ENCODE measurements around the gene SLC45A2. TPM values are rescaled to one million over a fixed set of nuclear protein-coding genes. Genes with fewer than 3 reads are reported as not detected.

SLC45A2 gene
- total and polyA plus RNA-seq, 9 of the 15 experiments (the other 6 are each of a cell fraction or from before 2014, with no cell fraction given), result 0.03 to 0.29 (median 0.14) TPM; not detected in 4

GRCh38 chr5:33995865-33996264 is 11.4 kb upstream of the SLC45A2 start (continued):
- TF ChIP-seq CHD4 (IDR thresholded peaks at IDR 0.05; ENCODE audit: insufficient read depth, insufficient replicate concordance, low read depth, low read length, poor library complexity, severe bottlenecking) (no peak), YBX1 (IDR thresholded peaks at IDR 0.05) (no peak), ZNF584 (CRISPR knock-in tag; IDR thresholded peaks at IDR 0.05; ENCODE audit: low read depth) (no peak), POLR3A (IDR thresholded peaks at IDR 0.05; ENCODE audit: borderline replicate concordance, extremely low read depth, insufficient read depth, insufficient read length) (no peak)

- H3K4me3 ChIP-seq, result no peak overlapping the region
- no peak overlapping the region for H2AFZ ChIP-seq (ENCODE audit: low read depth, low read length)
- POLR2A ChIA-PET, result no interaction called here
- no peaks in the 10 kb centered on the region for H3K4me1 ChIP-seq (replicated peaks in 1 of 2; ENCODE audit: control insufficient read depth in 2 of 2, insufficient read depth in 2 of 2, low read length in 2 of 2)
- ATAC-seq, result peak; percentile 86
- FAIRE-seq, result no peak
- H4K20me1 ChIP-seq (replicated peaks; ENCODE audit: control insufficient read depth, insufficient read depth, low read length), result no peaks in the 10 kb centered on the region
- no peaks in the 10 kb centered on the region for H3K27me3 ChIP-seq (ENCODE audit: control insufficient read depth in 2 of 2, insufficient read depth in 2 of 2, low read length in 2 of 2)
- H3K9me1 ChIP-seq (ENCODE audit: control insufficient read depth, insufficient read depth, low read length), result no peaks in the 10 kb centered on the region
- no TSS peak for BruUV-seq (replicated peaks)
- intact Hi-C loops (cut with micrococcal nuclease) (loop anchor here (5.0 kb wide), 1 partner anchor 457 kb away; no protein-coding TSS in a partner anchor), in situ Hi-C loops (cut with MboI) (no loop called here)
- no peaks in the 10 kb centered on the region for H3K36me3 ChIP-seq (ENCODE audit: control insufficient read depth, insufficient read depth, low read length)
- DNase-seq (ENCODE audit: extremely low read depth in 1 of 4, low spot score in 3 of 4), result no peak
- no peaks in the 10 kb centered on the region for H3K9me3 ChIP-seq (replicated peaks; ENCODE audit: control insufficient read depth, insufficient read depth, low read depth, low read length)
- no peak overlapping the region for H3K9ac ChIP-seq (ENCODE audit: insufficient read depth in 1 of 2, low read depth in 2 of 2, low read length in 2 of 2)
- CTCF ChIA-PET (ENCODE audit: low intra/inter-chr PET ratio), result no interaction called here
- WGBS (ENCODE audit: insufficient coverage, low coverage, missing lambda C conversion rate), result 5% methylated on average over 1 of the region's 1 CpG
- H3K79me2 ChIP-seq (ENCODE audit: control insufficient read depth, insufficient read depth, low read length), result no peaks in the 10 kb centered on the region
- H3K4me2 ChIP-seq (ENCODE audit: insufficient read depth, low read length), result no peak overlapping the region
- no peak overlapping the region for H3K27ac ChIP-seq (ENCODE audit: extremely low read depth, low read depth, low read length)
- TF ChIP-seq TFAP4 (CRISPR knock-in tag; IDR thresholded peaks at IDR 0.05; ENCODE audit: borderline replicate concordance), result no peak
- TF ChIP-seq RCOR1 (IDR thresholded peaks at IDR 0.05; ENCODE audit: borderline replicate concordance in 1 of 2, low read depth in 2 of 2, low read length in 2 of 2), result peak in 1 of 2 experiments; percentile 36; a peak in 1 of 4 replicates
- TF ChIP-seq EP400 (IDR thresholded peaks at IDR 0.05), result peak; percentile 63
- TF ChIP-seq CBX5 (IDR thresholded peaks at IDR 0.05; ENCODE audit: borderline replicate concordance, low read depth), result no peak
- TF ChIP-seq CEBPG (CRISPR knock-in tag; IDR thresholded peaks at IDR 0.05), result no peak
- TF ChIP-seq CEBPG (tag; conservative IDR thresholded peaks at IDR 0.05 in 1 of 2, IDR thresholded peaks at IDR 0.05 in 1 of 2), result peak in 1 of 2 experiments; percentile 88; a peak in 2 of 4 replicates
- no peak for TF ChIP-seq ZBTB7A (IDR thresholded peaks at IDR 0.05; ENCODE audit: borderline replicate concordance, control insufficient read depth, low read depth, low read length)
- no peak for TF ChIP-seq KLF6 (CRISPR knock-in tag; IDR thresholded peaks at IDR 0.05; ENCODE audit: borderline replicate concordance)
- no peak for TF ChIP-seq POLR2H (tag; IDR thresholded peaks at IDR 0.05; ENCODE audit: low read depth)
- no peak for TF ChIP-seq ZNF212 (CRISPR knock-in tag; IDR thresholded peaks at IDR 0.05)
- TF ChIP-seq PML (IDR thresholded peaks at IDR 0.05; ENCODE audit: low read length), result no peak
- no peak for TF ChIP-seq SP1 (CRISPR knock-in tag; IDR thresholded peaks at IDR 0.05)
- TF ChIP-seq BDP1 (IDR thresholded peaks at IDR 0.05; ENCODE audit: insufficient read depth, insufficient read length), result no peak
Observed at GRCh38 chr5:33994845-33995244, 10.4 kb upstream of the SLC45A2 start.

All from K562 (cell line).